ENCODE results near the gene MYO1B.
"Not testable (repeated sequence)": the region's sequence is repeated elsewhere in the genome, so short reads cannot be mapped to it uniquely, and the experiment has no call there.

Gene MYO1B

DNA sequence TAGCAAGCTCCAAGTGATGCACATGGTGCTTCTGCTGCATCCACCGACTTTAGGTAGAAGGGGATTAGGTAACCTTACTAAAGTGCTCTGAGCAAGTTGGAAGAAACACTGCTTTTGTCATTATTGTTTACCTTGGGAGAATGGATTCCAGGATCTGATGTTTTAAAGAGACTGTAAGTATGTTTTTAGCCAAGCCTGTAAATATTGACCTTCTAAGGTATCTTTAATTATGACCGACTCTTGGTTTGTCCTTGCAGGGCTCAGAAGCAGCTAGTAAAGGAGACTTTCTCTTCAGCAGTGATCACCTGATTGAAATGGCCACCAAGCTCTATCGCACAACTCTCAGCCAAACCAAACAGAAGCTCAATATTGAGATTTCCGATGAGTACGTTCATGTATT, 170.7 kb downstream of the MYO1B start:
- no peak for DNase-seq

DNA sequence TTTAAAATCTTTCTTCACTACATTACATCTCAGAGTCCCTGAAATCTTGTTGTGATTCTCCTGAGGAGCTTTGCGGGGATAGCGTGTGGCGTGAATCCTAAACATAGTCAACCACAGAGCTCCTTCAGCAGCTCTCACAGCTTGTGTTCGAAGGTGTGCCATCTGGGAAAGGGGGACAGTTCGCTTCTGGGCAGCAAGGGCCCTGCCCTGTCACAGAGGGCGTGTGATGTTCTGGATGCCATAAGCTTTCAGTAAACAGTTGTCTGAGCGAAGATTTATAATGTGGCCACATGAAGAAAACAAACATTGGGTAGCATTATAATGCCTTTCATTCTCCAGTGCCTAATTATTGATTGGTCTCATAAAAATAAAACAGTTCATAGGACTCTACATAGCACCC, 172.5 kb downstream of the MYO1B start:
- no peak for DNase-seq

DNA sequence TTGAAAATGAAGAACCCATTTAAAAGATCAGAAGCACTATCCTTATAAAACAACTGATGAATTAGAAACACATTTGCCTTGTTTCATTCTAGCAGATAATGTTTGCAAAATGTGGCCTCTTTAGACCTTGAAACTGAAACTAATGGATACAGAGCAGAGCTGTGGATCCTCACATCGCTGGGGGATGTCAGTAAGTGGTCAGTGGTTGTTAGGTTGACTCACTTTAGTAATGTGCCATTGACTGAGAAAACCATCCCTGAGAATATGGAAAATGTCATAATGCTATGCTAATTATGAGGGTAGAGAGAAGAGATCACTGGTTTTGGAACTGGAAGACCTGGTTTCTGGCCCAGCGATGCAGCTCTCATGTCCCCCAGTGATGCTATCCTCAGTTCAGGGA, 176.7 kb downstream of the MYO1B start:
- no peak for DNase-seq

DNA sequence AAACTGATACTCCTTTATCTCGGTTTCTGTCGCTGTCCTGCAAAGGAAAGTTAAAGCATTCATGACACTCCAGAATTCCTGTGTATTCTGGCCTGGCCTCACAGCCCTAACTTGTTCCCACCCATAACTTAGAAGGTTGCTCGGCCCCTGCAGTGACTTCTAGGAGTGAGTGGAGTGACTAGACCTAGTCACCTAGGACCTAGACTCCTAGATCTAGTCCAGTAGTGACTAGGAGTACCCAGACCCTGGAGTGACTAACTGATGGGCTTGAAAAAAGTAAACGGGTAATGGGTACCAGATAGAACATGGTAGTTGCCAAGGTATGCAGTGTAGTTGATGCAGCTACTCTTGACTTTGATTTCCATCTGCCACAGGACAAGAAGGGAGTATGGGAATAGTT, 181.8 kb downstream of the MYO1B start:
- DNase-seq = no peak

DNA sequence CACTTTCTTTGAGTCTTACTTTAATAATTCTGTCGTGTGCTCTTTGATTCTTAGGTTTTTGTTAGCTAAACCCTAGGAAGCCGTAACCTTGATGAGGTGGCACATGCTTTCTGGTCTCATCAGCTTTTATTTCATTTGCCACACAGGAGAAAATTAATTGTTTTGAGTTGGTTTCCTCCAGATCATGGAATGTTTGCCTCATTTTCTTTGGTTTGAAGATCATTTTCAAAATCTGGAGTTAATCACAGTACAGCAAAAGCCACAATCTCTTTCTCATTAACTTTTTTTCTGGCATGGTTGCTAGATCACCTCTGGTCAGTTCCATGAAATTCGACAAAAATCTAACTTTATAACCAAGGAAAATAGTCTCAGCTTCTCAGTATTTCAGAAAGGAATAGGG, 182.9 kb downstream of the MYO1B start:
- DNase-seq = no peak

DNA sequence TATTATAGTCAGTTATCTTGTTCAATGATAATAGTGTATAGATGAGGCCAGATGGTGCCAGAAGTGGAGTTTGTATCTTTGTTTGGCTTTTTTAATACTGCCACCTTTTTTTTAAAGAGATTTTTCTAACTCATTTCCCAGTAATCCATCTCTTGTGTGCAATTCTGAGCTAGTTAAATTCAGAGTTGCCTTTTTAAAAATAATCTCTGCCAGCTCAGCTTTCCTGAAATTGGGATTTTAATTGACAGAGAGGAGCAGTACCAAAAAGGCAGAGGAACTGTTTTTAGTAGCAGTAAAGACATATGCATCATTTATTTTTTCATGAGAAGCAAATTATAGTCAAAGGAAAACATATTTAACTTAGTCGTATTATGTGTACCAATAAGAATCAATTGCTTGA, 185.3 kb downstream of the MYO1B start:
- DNase-seq = no peak

DNA sequence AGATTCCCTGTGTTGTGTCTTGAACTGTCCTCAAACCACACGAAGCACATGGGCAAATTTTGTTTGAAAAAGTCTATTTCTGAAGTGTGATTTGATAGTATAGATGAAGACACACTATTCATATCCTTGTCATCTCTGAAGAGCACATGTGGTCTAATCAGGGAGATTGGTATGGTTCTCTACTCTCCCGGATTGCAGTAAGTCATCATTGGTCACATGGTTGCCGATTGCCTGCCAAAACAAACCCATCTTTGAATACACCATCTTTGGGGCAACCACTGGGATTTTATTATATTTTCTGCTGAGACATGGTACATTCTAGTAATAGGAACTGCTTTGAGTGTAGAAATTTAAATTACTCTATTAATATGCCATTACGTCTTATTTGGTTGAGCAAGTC, 186.9 kb downstream of the MYO1B start:
- DNase-seq = no peak

DNA sequence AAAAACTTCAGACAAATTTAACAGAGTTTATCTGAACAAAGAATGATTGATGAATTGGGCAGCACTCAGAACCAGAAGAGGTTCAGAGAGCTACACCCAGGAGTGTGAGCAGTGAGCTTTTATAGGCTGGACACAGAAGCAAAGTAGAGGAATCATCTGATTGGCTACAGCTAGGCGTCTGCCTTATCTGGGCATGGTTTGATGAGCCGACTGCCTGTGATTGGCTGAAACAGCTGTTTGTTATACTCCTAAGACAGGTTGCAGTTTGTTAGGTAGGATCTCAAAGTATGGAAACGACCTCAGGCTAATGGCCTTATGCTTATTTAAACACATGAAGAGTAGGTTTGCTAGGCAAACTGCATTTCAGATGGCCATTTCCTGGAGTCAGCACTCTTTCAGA, 188.9 kb downstream of the MYO1B start:
- DNase-seq = no peak

DNA sequence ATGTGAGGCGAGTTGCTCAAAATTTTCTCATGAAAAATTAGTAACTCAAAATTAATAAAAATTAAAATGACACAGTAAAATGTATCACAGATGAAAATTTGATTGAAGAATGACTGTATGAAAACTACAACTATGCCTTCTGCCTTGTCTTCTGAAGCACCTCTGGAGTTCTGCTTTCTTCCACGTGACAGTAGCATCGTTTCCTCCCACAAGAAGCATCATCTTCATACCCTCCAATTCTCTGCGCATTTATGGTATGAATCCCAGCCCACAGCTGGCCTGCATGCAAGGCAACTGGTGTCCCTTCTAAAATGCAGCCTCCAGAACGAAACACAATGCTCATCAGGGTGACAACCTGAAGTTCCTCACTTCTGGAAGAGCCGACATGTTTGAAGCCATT, 189.9 kb downstream of the MYO1B start:
- DNase-seq = no peak

DNA sequence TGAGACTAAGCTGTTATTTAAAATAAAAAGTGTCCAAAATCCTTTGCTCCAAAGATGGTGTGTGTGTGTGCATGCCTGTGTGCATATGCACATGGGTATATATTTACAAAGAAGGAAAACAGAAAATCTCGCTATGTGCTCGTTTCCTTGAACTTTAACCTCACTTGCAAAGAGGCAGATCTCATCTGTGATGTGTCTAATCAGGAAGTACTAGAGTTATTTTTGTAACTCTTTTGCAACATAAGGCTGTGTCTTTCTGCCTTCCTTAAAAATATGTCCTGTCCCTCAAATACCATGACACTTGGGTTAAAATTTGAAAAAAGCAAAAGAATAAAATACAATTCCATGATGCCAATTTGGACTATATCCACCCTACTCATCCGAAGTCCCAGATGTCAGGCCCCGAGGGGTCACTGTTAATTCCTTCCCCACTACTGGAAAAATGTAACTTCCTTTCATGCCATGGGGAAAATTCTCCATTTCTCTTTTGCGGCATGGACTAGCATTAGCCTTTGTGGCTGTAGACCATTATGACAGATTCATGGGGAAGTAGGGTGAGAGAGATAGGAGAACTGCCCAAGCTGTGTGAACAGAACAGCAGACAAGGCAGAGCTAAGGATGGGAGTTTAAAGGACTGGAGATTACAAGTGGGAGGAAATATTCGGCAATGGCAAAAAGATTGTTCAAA, 191.3 kb downstream of the MYO1B start:
- DNase-seq = no peak

DNA sequence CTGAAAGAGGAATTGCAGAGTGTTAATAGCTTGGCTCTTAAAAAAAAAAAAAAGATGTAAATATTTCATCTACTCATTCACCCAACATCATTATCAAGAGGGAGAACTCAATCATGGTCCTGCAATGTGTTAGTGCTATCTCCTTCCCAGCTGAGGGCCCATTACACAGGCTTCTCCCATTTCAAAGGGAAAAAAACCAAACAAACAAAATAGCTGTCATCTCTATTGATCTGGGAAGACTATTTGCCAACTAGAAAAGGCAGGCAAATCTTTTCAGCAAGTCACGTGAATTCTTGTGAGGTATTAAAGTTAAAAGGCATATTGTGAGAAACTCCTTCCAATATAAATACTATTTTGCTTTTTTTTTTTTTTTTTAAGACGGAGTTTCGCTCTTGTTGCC, 194.3 kb downstream of the MYO1B start:
- DNase-seq = no peak

DNA sequence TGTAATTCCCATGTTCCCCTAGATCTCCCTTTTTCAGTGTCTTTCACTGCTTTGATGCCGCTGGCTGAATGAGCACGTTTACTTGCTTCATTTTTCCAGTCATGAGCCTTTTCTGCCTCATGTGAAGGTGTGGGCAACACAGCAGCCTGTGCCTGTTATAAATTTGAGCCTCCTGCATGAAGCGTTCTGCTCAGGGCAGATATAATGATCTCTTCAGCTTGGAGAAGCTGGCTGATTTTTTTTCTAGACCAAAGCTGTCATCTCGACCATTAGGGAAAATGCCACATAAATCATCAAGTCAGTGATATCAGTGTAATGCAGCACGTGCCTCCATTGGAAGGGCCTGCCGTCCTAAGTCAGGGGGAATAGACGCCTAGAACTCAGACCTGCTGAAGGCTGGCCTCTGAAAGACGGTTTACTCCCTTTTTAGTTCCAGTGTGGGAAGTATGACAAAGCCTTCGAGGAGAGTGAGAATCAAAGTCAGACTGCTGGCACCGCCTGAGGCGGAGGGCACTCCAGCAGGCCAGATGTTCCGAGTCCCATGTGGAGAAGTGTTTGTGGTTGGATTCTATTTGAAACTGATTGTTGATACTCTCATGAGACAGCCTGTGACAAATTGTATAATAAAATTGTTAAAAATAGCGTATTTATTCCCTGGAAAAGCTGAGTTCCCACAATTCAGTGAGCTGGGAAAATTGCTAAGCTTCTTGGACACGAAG, 196.5 kb downstream of the MYO1B start:
- DNase-seq = no peak

DNA sequence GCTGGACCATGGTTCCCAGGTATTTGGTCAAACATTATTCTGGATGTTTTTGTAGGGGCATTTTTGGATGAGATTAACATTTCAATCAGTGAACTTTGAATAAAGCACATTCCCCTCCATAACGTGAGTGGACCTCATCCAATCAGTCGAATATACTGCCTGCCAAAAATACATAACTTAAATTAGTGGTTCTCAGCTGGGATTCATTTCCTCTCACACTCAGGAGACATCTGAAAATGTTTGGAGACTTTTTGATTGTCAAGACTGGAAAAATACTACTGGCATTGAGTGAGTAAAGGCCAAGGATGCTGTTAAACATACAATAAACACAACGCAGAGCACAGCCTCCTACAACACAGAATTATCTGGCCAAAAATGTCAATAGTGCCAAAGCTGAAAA, 198.2 kb downstream of the MYO1B start:
- no peak for DNase-seq

DNA sequence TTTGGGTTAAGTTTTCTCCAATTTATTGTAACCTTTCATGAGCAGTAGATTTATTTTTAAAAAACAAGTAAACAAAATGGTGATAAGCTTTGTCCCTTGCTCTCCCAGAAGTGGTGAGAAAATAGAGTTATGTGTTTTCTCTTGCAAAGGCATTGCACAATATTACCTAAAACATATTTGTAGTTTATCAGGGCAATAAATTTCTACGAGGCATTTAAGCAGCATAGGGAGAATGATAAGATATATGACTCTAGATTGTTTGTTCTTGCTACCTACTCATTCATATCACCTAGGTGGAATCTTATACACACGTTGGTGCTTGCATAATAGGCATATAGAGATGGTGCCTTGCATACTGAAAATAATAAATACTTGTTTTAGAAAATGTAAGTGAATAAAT, 201.7 kb downstream of the MYO1B start:
- no peak for DNase-seq

DNA sequence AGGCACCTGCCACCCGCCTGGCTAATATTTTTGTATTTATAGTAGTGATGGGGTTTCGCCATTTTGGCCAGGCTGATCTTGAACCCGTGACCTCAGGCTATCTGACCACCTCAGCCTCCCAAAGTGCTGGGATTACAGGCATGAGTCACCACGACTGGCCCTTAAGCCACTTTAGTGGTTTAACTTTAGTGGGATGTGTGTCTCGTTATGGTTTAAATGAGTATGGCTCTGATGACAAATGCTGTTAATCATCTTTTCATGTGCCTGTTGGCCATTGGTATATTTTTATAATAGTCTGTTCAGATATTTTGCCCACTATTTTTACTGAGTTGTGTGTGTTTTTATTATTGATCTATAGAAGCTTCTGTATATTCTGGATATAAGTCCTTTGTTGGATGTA, 205.9 kb downstream of the MYO1B start:
- no peak for DNase-seq

DNA sequence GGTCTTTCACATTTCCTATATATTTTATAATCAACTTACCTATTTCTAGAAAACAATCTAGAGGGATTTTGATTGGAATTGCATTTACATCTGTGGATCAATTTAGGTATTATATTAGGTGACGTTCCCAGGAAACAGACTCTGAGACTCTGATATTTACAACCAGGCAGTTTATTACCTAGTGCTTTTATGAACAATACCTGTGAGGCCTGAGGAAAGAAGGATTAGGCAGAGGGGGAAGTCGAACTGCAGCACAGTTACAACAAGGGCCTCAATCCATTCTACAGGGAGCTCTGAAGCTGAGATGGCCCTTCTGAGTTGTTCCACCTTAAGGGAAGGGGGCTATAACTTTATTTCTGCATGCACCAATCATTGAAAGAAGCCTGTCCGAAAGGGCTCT, 206.9 kb downstream of the MYO1B start:
- DNase-seq = no peak

DNA sequence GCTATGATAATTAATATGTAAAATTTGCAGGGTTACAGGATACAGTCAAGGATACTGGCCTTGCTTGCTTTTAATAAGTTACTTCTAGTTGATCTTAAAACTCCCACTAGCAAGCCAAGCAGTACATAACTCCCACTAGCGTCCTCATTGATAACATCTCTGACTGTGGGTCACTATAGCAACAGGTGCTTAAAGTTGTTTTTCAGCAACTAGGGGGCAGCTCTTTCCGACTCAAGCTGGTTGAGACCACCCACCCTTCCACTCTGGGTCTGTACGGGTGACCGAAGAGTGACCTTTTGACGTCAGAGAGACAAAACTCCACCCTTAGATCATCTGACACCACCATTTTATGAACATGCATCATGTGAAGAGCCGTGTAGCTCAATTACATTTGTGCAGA, 208.6 kb downstream of the MYO1B start:
- DNase-seq = no peak

DNA sequence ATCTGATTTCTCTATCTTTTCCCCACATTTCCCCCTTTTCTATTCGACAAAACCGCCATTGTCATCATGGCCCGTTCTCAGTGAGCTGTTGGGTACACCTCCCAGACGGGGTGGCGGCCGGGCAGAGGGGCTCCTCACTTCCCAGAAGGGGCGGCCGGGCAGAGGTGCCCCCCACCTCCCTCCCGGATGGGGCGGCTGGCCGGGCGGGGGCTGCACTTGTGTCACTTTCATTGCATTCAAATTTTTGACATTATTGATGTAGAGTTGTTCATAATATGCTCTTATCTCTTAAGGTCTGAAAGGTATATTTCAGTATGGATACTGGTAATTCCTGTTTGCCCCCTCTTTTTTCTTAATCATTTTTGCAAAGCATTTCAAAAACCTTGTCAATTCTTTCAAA, 211.3 kb downstream of the MYO1B start:
- DNase-seq = not testable (repeated sequence)

DNA sequence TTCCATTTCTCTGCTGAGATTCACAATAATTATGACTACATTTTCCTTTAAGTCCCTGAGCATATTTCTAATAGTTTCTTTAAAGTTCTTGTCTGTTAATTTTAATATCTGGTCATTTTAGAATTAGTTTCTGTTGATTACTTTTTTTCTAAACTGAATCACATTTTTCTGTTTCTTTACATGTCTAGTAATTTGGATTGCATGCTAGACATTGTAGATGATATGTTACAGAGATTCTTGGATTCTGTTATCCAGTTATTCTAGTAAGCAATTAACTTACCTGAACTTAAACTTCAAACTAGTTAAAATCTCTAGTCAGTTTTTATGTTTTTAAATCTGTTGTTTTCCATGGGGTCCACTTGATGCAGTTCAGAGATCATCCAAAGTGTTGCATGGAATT, 214.0 kb downstream of the MYO1B start:
- DNase-seq = no peak

DNA sequence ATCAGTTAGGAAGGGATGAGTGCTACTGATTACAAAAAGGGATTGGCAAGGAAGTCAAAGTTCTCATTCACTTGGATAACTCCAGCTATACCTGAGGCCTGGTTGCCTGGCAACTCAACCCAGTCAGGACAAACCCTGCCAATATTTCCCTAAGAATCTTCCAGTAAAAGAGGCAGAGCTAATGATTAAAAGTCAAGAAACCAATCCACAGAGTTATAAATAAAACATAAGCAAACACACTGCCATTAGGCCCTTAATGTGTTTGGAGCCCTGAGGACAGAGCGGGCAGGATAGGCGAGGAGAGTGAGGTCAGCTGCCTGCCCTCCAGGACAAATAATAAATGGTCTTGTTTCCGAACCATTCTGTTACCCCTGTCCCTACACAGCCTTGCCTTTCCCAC, 217.2 kb downstream of the MYO1B start:
- DNase-seq = no peak

DNA sequence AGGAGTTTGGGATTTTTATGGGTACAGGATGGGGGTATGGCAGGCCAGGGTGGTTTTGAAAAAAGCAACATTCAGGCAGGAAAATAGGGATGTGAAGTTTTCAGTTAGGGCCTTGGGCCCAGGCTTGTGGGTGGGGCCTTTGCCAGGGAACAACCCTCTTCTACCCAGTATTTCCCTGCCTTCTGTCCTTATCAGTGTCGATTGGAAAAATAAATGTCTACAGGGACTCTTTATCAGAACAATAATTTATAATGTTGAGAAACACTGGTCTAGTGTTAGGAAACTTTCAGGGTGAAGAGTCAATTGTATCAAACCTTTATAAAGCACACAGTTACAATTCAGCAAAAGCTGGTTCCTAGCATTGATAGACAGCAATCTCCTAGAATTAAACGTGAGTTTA, 218.6 kb downstream of the MYO1B start:
- no peak for DNase-seq

DNA sequence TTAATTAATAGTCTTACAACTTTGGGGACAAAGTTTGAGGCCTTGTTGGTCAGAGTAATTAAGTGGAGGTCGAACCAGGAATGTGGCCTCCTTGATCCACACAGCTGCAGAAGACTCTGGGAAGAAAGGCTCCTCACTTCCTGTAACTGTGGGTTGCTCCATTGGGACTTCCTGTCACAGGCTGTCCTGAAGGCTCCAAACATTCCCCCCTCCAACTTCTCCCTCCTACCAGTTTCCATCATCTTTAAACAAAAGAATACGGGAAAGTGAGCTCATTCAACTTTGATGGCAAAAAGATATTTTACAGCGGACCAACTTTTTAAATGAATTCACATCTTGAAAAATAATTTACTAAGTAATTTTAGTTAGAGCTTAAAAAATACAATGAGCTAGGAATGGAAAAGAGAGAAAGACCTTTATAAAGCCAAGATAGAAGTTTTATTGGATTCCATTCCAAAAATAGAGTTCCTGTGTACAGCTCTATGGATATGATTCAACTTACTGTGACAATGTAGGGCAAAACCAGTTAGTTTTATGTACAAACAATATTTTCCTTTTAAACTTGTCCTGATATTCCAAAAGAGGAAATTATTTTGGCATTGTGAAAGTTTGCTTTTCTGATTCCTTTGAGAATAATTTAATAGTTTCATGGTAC, 220.7 kb downstream of the MYO1B start:
- DNase-seq = no peak

DNA sequence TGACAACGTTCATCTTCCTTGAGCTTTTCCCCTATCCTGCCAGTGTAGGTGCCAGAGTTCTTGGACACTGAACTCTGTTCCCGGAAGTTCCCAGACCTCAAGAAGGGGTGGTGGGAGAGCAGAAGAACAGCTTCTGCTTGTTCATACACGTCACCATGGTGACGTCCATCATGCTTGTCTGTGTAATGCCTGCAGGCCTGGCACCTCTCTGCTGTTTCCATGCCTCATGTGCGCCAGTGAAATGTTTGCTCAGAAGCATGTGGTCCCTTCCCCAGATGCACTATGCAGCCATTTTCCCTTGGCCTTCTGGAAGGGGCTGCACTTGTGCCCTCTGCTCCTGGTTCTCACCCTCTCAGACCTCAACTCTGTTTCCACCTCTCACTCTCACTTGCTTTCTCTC, 221.9 kb downstream of the MYO1B start:
- DNase-seq = no peak

DNA sequence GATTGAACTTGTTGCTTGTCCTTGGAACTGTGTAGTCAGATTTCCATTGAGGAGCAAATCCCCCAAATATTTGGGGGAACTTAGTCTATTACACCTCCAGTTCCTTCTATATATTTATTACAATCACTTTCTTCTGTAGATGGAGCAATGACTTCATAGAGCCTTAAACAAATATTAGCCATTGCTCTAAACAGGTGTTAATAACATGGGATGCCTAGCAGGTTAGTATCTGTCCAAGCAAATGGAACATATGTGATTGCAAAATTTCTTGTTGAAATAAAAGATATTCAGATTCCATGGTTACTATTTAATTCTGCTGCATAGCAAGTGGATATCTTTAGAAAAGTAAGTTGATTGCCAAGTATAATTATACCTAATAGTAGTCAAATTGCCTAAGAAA, 225.1 kb downstream of the MYO1B start:
- no peak for DNase-seq

DNA sequence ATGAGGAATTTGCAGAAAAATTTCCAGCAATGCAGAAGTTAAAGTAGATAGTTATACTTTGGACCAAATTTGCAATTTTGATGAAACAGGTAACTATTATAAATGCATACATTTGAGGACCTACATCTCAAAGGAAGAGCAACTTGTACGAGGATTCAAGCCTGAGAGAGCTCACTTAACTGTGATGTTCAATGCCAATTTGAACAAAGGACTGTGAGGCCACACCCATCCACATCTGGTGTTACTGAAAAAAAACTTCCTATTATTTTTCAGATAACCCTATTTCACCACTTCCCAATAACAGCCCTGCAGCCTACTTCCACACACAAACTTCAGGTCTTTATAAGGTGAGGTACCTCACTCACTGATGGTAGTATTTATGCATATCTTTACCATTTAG, 229.3 kb downstream of the MYO1B start:
- no peak for DNase-seq
